Measurements from ENCODE around the gene ADGRL3. TPM values are rescaled to one million over a fixed set of nuclear protein-coding genes. Genes with fewer than 3 reads are reported as not detected.

Gene ADGRL3
- total RNA-seq, 1 donor from 2014 or later = not detected

DNA sequence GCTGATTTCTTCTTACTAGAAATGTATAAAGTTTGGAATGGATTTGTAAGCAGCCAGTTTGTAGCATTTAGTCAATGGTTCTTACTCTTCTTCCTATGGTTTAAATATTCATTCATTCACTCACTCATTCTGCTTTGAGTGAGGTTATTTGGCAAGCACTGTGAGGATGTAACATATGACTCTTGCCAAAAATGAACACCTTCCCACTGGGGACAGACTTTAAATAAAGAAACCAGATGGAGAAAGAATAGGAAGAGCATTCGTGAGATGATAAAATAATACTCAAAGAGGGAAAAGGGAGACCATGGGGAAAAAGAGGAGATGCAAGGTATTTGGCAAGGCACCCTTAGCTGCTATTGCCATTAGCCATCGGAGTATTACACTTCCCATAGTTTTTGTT lies 586.1 kb downstream of the ADGRL3 start:
- ATAC-seq (ENCODE audit: low read depth) = no peak
- Mint-ChIP-seq H3K4me1 (no peaks in the 10 kb centered on the region), H3K4me3 (no peak overlapping the region), H3K27ac (no peak overlapping the region), H3K36me3 (ENCODE audit: low read depth) (no peaks in the 10 kb centered on the region), H3K9me3 (no peaks in the 10 kb centered on the region), H3K27me3 (no peaks in the 10 kb centered on the region)
- ChIA-PET POLR2A (no interaction called here), CTCF (no interaction called here)
- TF ChIP-seq, protein P1, sequence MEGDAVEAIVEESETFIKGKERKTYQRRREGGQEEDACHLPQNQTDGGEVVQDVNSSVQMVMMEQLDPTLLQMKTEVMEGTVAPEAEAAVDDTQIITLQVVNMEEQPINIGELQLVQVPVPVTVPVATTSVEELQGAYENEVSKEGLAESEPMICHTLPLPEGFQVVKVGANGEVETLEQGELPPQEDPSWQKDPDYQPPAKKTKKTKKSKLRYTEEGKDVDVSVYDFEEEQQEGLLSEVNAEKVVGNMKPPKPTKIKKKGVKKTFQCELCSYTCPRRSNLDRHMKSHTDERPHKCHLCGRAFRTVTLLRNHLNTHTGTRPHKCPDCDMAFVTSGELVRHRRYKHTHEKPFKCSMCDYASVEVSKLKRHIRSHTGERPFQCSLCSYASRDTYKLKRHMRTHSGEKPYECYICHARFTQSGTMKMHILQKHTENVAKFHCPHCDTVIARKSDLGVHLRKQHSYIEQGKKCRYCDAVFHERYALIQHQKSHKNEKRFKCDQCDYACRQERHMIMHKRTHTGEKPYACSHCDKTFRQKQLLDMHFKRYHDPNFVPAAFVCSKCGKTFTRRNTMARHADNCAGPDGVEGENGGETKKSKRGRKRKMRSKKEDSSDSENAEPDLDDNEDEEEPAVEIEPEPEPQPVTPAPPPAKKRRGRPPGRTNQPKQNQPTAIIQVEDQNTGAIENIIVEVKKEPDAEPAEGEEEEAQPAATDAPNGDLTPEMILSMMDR (IDR thresholded peaks at IDR 0.05) = no peak
- DNase-seq = no peak
- intact Hi-C loops (cut with micrococcal nuclease) = no loop called here

DNA sequence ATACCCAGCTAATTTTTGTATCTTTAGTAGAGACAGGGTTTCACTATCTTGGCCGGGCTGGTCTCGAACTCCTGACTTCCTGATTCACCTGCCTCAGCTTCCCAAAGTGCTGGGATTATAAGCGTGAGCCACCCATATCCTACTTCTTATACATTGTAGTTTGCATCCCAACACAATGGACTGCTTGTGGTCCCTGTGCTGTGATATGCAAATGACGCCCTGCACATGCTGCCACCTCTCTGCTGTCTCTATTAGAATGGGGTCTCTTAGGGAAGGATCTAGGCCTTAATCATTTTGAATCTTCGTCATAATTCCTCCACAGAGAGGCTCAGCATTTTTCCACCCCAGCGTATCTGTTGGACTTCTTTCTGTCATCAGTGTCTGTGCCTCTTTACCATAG lies 595.9 kb downstream of the ADGRL3 start:
- TF ChIP-seq, protein P1 (IDR thresholded peaks at IDR 0.05) = no peak
- no peak for DNase-seq
- H3K36me3 Mint-ChIP-seq (ENCODE audit: low read depth) = no peaks in the 10 kb centered on the region
- H3K27ac Mint-ChIP-seq = no peak overlapping the region
- ChIA-PET POLR2A (no interaction called here), CTCF (no interaction called here)
- H3K27me3 Mint-ChIP-seq = no peaks in the 10 kb centered on the region
- H3K4me3 Mint-ChIP-seq = no peak overlapping the region
- H3K9me3 Mint-ChIP-seq = no peaks in the 10 kb centered on the region
- ATAC-seq (ENCODE audit: low read depth) = no peak
- intact Hi-C loops (cut with micrococcal nuclease) = no loop called here
- H3K4me1 Mint-ChIP-seq = no peaks in the 10 kb centered on the region

DNA sequence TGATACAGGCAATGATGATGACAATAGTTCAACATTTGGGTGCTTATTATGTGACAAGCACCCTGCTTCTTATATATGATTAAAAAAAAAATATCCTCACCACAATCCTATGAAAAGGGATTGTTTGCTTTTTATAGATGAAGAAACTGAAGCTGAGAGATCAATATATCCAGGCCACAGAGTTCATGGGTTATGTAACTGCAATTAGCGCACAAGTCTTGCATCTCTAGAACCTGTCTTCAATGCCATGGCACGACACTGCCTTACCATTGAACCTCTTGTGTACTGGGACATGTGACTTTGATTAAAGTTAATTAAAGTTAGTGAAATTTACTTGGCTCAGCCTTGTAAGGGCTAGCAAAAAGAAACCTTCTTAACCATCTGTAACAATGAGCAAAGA lies 599.7 kb downstream of the ADGRL3 start:
- H3K27me3 Mint-ChIP-seq = no peaks in the 10 kb centered on the region
- H3K9me3 Mint-ChIP-seq = peaks cover 2% of the 10 kb centered on the region
- DNase-seq (no peak), ATAC-seq (ENCODE audit: low read depth) (no peak)
- no peak overlapping the region for H3K27ac Mint-ChIP-seq
- ChIA-PET CTCF (no interaction called here), POLR2A (no interaction called here)
- H3K4me1 Mint-ChIP-seq = no peaks in the 10 kb centered on the region
- intact Hi-C loops (cut with micrococcal nuclease) = no loop called here
- H3K36me3 Mint-ChIP-seq (ENCODE audit: low read depth) = no peaks in the 10 kb centered on the region
- no peak overlapping the region for H3K4me3 Mint-ChIP-seq
- TF ChIP-seq, protein P1 (IDR thresholded peaks at IDR 0.05) = no peak

DNA sequence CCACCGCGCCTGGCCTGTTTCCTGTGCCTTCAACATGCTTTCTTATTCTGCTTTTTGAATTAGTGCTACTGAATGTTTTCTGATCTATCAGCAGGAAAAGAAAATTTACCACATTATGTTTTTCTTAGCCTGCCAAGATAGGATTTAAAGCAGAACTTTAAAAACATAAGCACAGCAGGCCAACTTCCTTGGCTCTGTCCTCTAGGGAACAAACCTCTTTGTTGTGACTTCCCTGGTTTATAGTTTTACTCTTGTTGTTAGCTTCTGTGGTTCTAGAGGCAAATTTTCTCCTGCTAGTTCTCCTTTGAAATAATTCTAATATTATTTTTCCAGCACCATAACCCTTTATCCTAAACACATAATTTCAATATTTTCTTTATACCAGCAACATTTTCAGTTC lies 605.1 kb downstream of the ADGRL3 start:
- ATAC-seq (ENCODE audit: low read depth) (no peak), DNase-seq (no peak)
- Mint-ChIP-seq H3K4me3 (no peak overlapping the region), H3K27me3 (no peaks in the 10 kb centered on the region), H3K9me3 (peaks cover 2% of the 10 kb centered on the region), H3K4me1 (no peaks in the 10 kb centered on the region), H3K36me3 (ENCODE audit: low read depth) (no peaks in the 10 kb centered on the region), H3K27ac (no peak overlapping the region)
- ChIA-PET CTCF (no interaction called here), POLR2A (no interaction called here)
- TF ChIP-seq, protein P1 (IDR thresholded peaks at IDR 0.05) = no peak
- intact Hi-C loops (cut with micrococcal nuclease) = no loop called here

DNA sequence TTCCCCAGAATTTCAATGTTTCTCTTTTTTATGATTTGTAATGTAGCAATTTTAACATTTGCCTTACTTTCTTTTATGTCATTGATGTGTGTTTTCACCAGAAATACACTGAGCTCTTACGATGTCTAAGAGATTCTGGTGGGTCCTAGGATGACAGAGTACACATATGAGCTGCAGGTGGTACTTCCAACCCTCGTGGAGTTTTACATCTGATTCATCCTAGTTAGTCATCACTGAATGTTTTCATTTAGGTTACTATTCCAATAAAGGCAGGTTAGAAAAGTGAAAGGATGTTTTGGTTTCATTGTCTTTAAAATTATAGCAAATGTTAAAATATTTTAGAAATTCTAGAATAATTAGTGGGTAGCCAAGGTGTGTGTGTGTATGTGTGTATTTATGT lies 605.9 kb downstream of the ADGRL3 start:
- Mint-ChIP-seq H3K4me3 (no peak overlapping the region), H3K4me1 (no peaks in the 10 kb centered on the region), H3K27me3 (no peaks in the 10 kb centered on the region), H3K27ac (no peak overlapping the region), H3K9me3 (peaks cover 2% of the 10 kb centered on the region), H3K36me3 (ENCODE audit: low read depth) (no peaks in the 10 kb centered on the region)
- ATAC-seq (ENCODE audit: low read depth) (no peak), DNase-seq (no peak)
- CTCF ChIA-PET = no interaction called here
- POLR2A ChIA-PET = no interaction called here
- TF ChIP-seq, protein P1 (IDR thresholded peaks at IDR 0.05) = no peak
- intact Hi-C loops (cut with micrococcal nuclease) = no loop called here
